Lower lobe of right lung (tissue), 2 donors: Measurements from ENCODE around the gene BLCAP. TPM values are rescaled to one million over a fixed set of nuclear protein-coding genes. Genes with fewer than 3 reads are reported as not detected.
"Not testable (repeated sequence)": the region's sequence is repeated elsewhere in the genome, so short reads cannot be mapped to it uniquely, and the experiment has no call there.

Experiments
- ATAC-seq, 2 donors: fragments of 200-7000 bp; cut with Tn5 transposase; one replicate each; pipeline ENCODE4 v1.9.1; 2020 to 2022; ENCODE audit warnings: mild to moderate bottlenecking in 2 of 2, moderate library complexity in 2 of 2
- DNase-seq: peaks from one replicate; pipeline ENCODE4 v3.0.0-alpha.2; 2020
- H3K27ac ChIP-seq: fragments of 200-600 bp; one replicate; pipeline ENCODE4 v1.8.0; 2022
- H3K27me3 ChIP-seq: fragments of 200-600 bp; one replicate; pipeline ENCODE4 v1.8.0; 2022; ENCODE audit warnings: low read depth
- H3K36me3 ChIP-seq: fragments of 200-600 bp; one replicate; pipeline ENCODE4 v1.8.0; 2022; ENCODE audit warnings: mild to moderate bottlenecking
- H3K4me1 ChIP-seq: fragments of 200-600 bp; one replicate; pipeline ENCODE4 v1.8.0; 2022
- H3K4me3 ChIP-seq: fragments of 200-600 bp; one replicate; pipeline ENCODE4 v1.8.0; 2022; ENCODE audit warnings: mild to moderate bottlenecking
- H3K9me3 ChIP-seq: fragments of 200-600 bp; one replicate; pipeline ENCODE4 v1.8.0; 2022
- intact Hi-C: fragments of 100-400 bp; cut with DNase I; formaldehyde crosslinking; loops from one replicate; pipeline ENCODE4 v1.11.0; 2022
- total RNA-seq: library from RNA; stranded (reverse); fragmentation: NEBNext Ultra II Directional; extraction: Animal tissue kit (Norgen Biotek cat#: 25700); gene quantifications from one replicate; pipeline ENCODE4 v1.2.1, GENCODE V29; 2021
- TF ChIP-seq, protein P1 (sequence below): fragments of 200-600 bp; IDR thresholded peaks from one replicate; pipeline ENCODE4 v1.8.0; 2022; ENCODE audit warnings: antibody characterized with exemption, mild to moderate bottlenecking
- donor health status: DM: no; HTN: yes; CAD: no; lungs with severe emphysema.

Gene BLCAP
- total RNA-seq, 1 donor from 2014 or later = 66.8 TPM

DNA sequence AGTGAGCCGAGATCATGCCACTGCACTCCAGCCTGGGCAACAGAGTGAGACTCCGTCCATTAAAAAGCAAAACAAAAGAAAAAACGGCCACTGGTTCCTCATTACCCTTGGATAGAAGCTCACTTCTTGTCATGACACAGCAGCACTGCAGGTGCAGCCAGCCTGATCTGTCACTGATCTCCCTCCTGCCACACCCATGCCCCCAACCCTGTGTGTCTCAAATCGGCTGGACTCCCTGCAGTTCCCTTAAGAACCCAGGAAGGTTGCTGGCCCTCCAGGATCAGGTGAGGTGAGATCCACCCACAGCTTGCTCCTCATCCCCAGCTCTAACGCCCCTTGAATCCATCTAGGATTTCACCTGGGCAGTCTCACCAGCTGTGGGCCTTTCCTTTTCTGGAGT, 32.9 kb downstream of the BLCAP start:
- Histone ChIP-seq H3K27me3 (no peaks in the 10 kb centered on the region), H3K9me3 (no peaks in the 10 kb centered on the region), H3K27ac (no peak overlapping the region), H3K4me1 (no peaks in the 10 kb centered on the region), H3K36me3 (no peaks in the 10 kb centered on the region), H3K4me3 (no peak overlapping the region)
- DNase-seq (no peak), ATAC-seq (no peak)
- intact Hi-C loops = no loop called here
- TF ChIP-seq, protein P1, sequence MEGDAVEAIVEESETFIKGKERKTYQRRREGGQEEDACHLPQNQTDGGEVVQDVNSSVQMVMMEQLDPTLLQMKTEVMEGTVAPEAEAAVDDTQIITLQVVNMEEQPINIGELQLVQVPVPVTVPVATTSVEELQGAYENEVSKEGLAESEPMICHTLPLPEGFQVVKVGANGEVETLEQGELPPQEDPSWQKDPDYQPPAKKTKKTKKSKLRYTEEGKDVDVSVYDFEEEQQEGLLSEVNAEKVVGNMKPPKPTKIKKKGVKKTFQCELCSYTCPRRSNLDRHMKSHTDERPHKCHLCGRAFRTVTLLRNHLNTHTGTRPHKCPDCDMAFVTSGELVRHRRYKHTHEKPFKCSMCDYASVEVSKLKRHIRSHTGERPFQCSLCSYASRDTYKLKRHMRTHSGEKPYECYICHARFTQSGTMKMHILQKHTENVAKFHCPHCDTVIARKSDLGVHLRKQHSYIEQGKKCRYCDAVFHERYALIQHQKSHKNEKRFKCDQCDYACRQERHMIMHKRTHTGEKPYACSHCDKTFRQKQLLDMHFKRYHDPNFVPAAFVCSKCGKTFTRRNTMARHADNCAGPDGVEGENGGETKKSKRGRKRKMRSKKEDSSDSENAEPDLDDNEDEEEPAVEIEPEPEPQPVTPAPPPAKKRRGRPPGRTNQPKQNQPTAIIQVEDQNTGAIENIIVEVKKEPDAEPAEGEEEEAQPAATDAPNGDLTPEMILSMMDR = no peak

DNA sequence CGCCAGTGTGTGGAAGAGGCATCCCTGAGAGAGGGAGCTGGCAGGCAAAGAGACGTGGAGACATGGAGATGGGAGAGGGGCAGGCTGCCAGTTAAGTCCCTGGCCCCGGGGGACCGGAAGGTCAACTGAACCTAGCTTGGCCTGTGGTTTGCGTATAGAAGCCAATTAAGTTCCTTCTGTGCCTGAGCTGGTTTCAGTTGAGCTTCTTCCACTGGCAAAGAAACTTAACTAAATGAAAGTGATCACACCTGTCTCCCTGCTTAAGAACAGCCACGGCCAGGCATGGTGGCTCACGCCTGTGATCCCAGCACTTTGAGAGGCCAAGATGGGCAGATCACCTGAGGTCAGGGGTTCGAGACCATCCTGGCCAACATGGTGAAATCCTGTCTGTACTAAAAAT, 33.4 kb downstream of the BLCAP start:
- no peak overlapping the region for H3K4me3 ChIP-seq
- H3K27ac ChIP-seq = no peak overlapping the region
- no peak for DNase-seq
- no peak for ATAC-seq
- TF ChIP-seq, protein P1 = no peak
- intact Hi-C loops = no loop called here
- no peaks in the 10 kb centered on the region for H3K36me3 ChIP-seq
- no peaks in the 10 kb centered on the region for H3K4me1 ChIP-seq
- H3K27me3 ChIP-seq = no peaks in the 10 kb centered on the region
- no peaks in the 10 kb centered on the region for H3K9me3 ChIP-seq

DNA sequence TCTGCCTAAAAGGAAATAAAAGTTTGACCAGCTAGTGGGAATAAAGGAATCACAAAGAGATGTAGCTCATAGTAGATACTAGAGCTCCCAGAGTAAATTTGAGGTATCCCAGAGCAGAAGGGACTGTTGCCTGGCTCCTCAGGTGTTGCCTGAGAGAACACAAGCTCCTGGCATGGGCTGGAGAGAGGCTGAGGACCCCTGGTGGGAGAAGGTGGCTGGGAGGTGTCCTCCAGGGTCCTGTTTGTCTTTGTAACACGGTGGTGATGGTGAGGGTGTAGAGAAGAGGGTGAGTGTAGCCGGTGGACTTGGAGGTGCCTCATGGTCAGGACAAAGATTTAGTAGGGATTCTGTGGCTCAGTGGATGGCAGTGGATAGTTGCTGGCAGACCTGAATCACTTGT, 34.7 kb downstream of the BLCAP start:
- Histone ChIP-seq H3K4me3 (no peak overlapping the region), H3K36me3 (no peaks in the 10 kb centered on the region), H3K4me1 (no peaks in the 10 kb centered on the region), H3K27me3 (no peaks in the 10 kb centered on the region), H3K9me3 (no peaks in the 10 kb centered on the region), H3K27ac (no peak overlapping the region)
- TF ChIP-seq, protein P1 = no peak
- no peak for ATAC-seq
- intact Hi-C loops = no loop called here
- no peak for DNase-seq

DNA sequence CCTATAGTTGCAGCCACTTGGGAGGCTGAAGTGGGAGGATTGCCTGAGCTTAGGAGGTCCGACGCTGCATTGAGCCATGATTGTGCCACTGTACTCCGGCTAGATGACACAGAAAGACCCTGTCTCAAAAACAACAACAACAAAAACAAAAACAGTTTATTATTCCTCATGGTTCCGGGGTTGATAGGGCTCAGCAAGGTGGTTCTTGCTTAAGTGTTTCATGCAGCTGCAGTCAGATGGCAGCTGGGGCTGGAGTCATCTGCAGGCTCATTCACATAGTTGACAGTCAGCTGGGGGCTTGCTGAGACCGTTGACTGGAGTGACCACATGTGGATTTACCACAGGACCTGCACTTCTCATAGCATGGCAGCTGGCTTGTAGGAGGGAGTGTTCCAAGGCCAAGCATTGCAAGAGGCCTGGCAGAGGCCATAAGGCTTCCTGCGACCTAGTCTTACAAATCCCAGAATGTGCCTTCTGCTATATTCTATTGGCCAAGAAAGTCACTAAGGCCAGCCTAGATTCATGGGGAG, 35.5 kb downstream of the BLCAP start:
- ATAC-seq (no peak), DNase-seq (no peak)
- no peaks in the 10 kb centered on the region for H3K9me3 ChIP-seq
- no peak overlapping the region for H3K27ac ChIP-seq
- no peaks in the 10 kb centered on the region for H3K4me1 ChIP-seq
- TF ChIP-seq, protein P1 = no peak
- no peaks in the 10 kb centered on the region for H3K36me3 ChIP-seq
- intact Hi-C loops = no loop called here
- no peaks in the 10 kb centered on the region for H3K27me3 ChIP-seq
- no peak overlapping the region for H3K4me3 ChIP-seq

DNA sequence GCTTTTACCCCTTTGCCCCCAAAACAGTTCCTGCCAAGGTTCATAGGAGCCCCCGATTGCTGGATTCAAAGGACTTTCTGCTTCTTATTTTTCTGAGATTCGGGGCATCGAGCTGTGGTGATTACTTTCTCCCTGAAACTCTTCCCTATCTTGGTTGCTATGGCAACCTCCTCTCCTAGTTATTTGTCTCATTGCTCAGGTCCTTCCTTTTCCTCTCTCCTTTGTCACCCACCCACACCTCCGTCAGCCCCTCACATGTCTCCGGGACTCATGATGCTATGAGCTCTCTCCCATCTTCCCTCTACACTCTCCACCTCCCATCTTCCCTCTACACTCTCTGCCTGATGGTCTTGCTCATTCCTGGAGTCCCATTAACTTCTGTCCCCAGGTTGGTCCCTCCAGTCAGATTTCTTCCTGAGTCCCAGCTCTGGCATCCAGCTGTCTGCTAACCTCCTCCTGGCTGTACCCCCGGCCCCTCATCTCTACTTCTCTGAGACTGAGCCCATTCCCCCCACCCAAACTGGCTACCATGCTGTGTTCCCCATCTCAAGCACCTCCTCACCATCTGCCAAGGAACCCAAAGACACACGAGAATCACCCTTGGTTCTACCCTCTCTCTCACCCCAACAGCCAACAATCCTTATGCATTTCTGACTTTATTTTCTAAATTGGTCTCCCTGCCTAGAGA, 36.9 kb downstream of the BLCAP start:
- H3K4me3 ChIP-seq = no peak overlapping the region
- no peaks in the 10 kb centered on the region for H3K4me1 ChIP-seq
- TF ChIP-seq, protein P1 = no peak
- intact Hi-C loops = no loop called here
- no peak for DNase-seq
- no peak for ATAC-seq
- no peak overlapping the region for H3K27ac ChIP-seq
- no peaks in the 10 kb centered on the region for H3K36me3 ChIP-seq
- no peaks in the 10 kb centered on the region for H3K9me3 ChIP-seq
- no peaks in the 10 kb centered on the region for H3K27me3 ChIP-seq

DNA sequence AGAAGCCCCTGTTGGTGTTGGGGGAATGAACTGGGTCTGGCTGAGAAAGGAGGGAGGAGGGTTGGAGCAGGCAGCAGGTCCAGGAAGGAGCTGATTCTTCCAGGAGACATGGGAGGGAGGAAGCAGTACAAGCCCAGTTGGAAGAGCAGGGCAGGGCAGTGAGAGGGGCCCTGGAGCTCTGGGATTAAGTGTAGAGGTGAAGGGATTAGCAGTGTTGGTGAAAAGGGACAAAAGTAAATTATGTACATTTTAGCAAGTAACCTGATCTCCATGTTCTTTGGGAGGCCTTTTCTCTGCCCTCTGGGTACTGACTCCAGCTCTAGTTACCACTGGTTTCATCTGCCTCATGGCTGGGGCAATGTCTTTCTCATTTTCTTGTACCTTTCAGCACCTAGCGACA, 41.5 kb downstream of the BLCAP start:
- H3K27me3 ChIP-seq, intact Hi-C loops, H3K36me3 ChIP-seq, ATAC-seq, H3K4me1 ChIP-seq, H3K9me3 ChIP-seq, H3K4me3 ChIP-seq, DNase-seq, H3K27ac ChIP-seq: not testable (repeated sequence)
